T-cell (primary cell): ENCODE measurements around the gene ITPR2. TPM values are rescaled to one million over a fixed set of nuclear protein-coding genes. Genes with fewer than 3 reads are reported as not detected.
"Not testable (repeated sequence)": the region's sequence is repeated elsewhere in the genome, so short reads cannot be mapped to it uniquely, and the experiment has no call there.

Experiments
- ATAC-seq, 4 experiments: fragments of 200-7000 bp in 3 of 4; fragments of 150-1000 bp in 1 of 4; cut with Tn5 transposase; replicated peaks in 1 of 4; 1 replicate in 3 of 4; 2 replicates in 1 of 4; pipeline ENCODE4 v1.10.0; 2021; ENCODE audit warnings: moderate library complexity in 3 of 4, mild to moderate bottlenecking in 2 of 4, moderate number of reproducible peaks in 1 of 4
- CTCF ChIA-PET, 2 donors: fragments of 300-600 bp; sonication (Branson Sonifier 250); formaldehyde crosslinking; loops; one replicate each; lab custom pipeline; 2022; ENCODE audit warnings: antibody characterized with exemption in 2 of 2; lab: Charles Lee
- POLR2A ChIA-PET, 2 donors: fragments of 300-600 bp; sonication (Branson Sonifier 250); formaldehyde crosslinking; loops; one replicate each; lab custom pipeline; 2022; ENCODE audit warnings: antibody characterized with exemption in 2 of 2; lab: Charles Lee
- DNase-seq, 35 experiments: peaks; one replicate each; pipeline versions ENCODE4 v3.0.0 to v3.0.0-alpha.2; 2013 to 2023
- H3K27ac ChIP-seq: one replicate; pipeline ENCODE4 v1.5.1; 2013; ENCODE audit warnings: low read length
- H3K27me3 ChIP-seq, 2 experiments: replicated peaks in 1 of 2; 1 replicate in 1 of 2; 2 replicates in 1 of 2; pipeline versions ENCODE4 v1.6.1 to v1.7.0; 2013; ENCODE audit warnings: low read length in 1 of 2, mixed read lengths in 1 of 2; ENCODE audit not compliant: control insufficient read depth in 2 of 2, insufficient read depth in 2 of 2; ENCODE audit errors: extremely low read depth in 1 of 2
- H3K36me3 ChIP-seq, 2 donors: 1 replicate in 1 of 2; 2 replicates in 1 of 2; pipeline versions ENCODE4 v1.6.1 to v1.7.0; 2013; ENCODE audit warnings: low read length in 1 of 2; ENCODE audit not compliant: control insufficient read depth in 2 of 2, insufficient read depth in 1 of 2; ENCODE audit errors: extremely low read depth in 1 of 2
- H3K4me1 ChIP-seq, 2 experiments: 1 replicate in 1 of 2; 2 replicates in 1 of 2; pipeline versions ENCODE4 v1.6.1 to v1.7.0; 2013; ENCODE audit warnings: low read length in 2 of 2, mixed read lengths in 1 of 2; ENCODE audit not compliant: insufficient read depth in 2 of 2, control insufficient read depth in 1 of 2; ENCODE audit errors: extremely low read depth in 1 of 2
- H3K4me3 ChIP-seq, 2 donors: 1 replicate in 1 of 2; 2 replicates in 1 of 2; pipeline versions ENCODE4 v1.5.1 to v1.7.0; 2013; ENCODE audit warnings: mild to moderate bottlenecking in 2 of 2, low read length in 1 of 2, moderate library complexity in 1 of 2; ENCODE audit not compliant: control insufficient read depth in 1 of 2; ENCODE audit errors: extremely low read depth in 1 of 2
- H3K9me3 ChIP-seq: 2 replicates; pipeline ENCODE4 v1.7.0; 2013
- H3K27ac Mint-ChIP-seq, 2 donors: one replicate each; pipeline ENCODE4 v1.8.0; 2020 to 2021; ENCODE audit warnings: mild to moderate bottlenecking in 2 of 2, mixed read lengths in 2 of 2
- H3K27me3 Mint-ChIP-seq, 2 donors: one replicate each; pipeline ENCODE4 v1.8.0; 2021 to 2022; ENCODE audit warnings: mixed read lengths in 2 of 2
- H3K36me3 Mint-ChIP-seq: one replicate; pipeline ENCODE4 v1.8.0; 2021; ENCODE audit warnings: mixed read lengths
- H3K4me1 Mint-ChIP-seq, 3 donors: one replicate each; pipeline ENCODE4 v1.8.0; 2020 to 2022; ENCODE audit warnings: mixed read lengths in 3 of 3, mild to moderate bottlenecking in 1 of 3
- H3K4me3 Mint-ChIP-seq, 3 donors: one replicate each; pipeline ENCODE4 v1.8.0; 2020 to 2022; ENCODE audit warnings: mild to moderate bottlenecking in 3 of 3, mixed read lengths in 3 of 3, moderate library complexity in 3 of 3
- H3K9me3 Mint-ChIP-seq, 3 donors: one replicate each; pipeline ENCODE4 v1.8.0; 2020 to 2022; ENCODE audit warnings: mixed read lengths in 3 of 3
- WGBS: methylation state at CpG from one replicate; pipeline ENCODE4 v1.1.5; 2013; ENCODE audit warnings: missing lambda C conversion rate; ENCODE audit not compliant: insufficient coverage; 5-methylcytosine and 5-hydroxymethylcytosine counted together
- total RNA-seq, 35 experiments: library from RNA in 6 of 35; stranded (reverse) in 6 of 35; fragments of 120-200 nt in 1 of 35; gene quantifications; one replicate each; pipeline versions ENCODE4 v1.2.1 to v1.2.4 and lab custom pipeline; 2013 to 2026

The ITPR2 gene
- total RNA-seq, 5 donors from 2014 or later (not counting 1 experiment from before 2014, with no cell fraction given), result 38.8 to 52.5 (median 44.5) TPM

- H3K27ac Mint-ChIP-seq, H3K4me3 Mint-ChIP-seq, H3K9me3 ChIP-seq, CTCF ChIA-PET, DNase-seq, H3K36me3 ChIP-seq, H3K4me1 ChIP-seq, ATAC-seq, H3K27ac ChIP-seq, H3K9me3 Mint-ChIP-seq, H3K27me3 Mint-ChIP-seq, POLR2A ChIA-PET, H3K4me1 Mint-ChIP-seq, H3K4me3 ChIP-seq, H3K27me3 ChIP-seq: not testable (repeated sequence)
- peaks cover 64% of the 10 kb centered on the region for H3K36me3 Mint-ChIP-seq
- WGBS, result 100% methylated on average over 1 of the region's 3 CpGs
These were observed 49.1 kb downstream of the ITPR2 start for GRCh38 chr12:26783816-26784379.

- Mint-ChIP-seq H3K27me3 (no peaks in the 10 kb centered on the region), H3K4me3 (no peak overlapping the region), H3K27ac (no peak overlapping the region), H3K4me1 (peaks cover 0 to 3% (median 0%) of the 10 kb centered on the region in 3 donors), H3K36me3 (peaks cover 62% of the 10 kb centered on the region), H3K9me3 (peaks cover 5 to 11% (median 5%) of the 10 kb centered on the region in 3 donors)
- Histone ChIP-seq H3K4me1 (no peaks in the 10 kb centered on the region), H3K4me3 (no peak overlapping the region), H3K27me3 (no peaks in the 10 kb centered on the region), H3K9me3 (no peaks in the 10 kb centered on the region), H3K36me3 (no peaks in the 10 kb centered on the region), H3K27ac (no peak overlapping the region)
- ChIA-PET CTCF (no interaction called here), POLR2A (no interaction called here)
- DNase-seq, result no peak
- WGBS, result no CpG with 5 or more reads among the region's 1 CpG
- ATAC-seq, result no peak
These were observed 49.9 kb downstream of the ITPR2 start for GRCh38 chr12:26783131-26783526.

- H3K4me3 Mint-ChIP-seq, result no peak overlapping the region
- H3K27me3 Mint-ChIP-seq, result no peaks in the 10 kb centered on the region
- ChIA-PET POLR2A (no interaction called here), CTCF (no interaction called here)
- H3K27me3 ChIP-seq, result no peaks in the 10 kb centered on the region
- DNase-seq, result no peak
- 100% methylated on average over 1 of the region's 3 CpGs for WGBS
- H3K9me3 ChIP-seq, result no peaks in the 10 kb centered on the region
- no peak overlapping the region for H3K27ac ChIP-seq
- no peak overlapping the region for H3K4me3 ChIP-seq
- no peaks in the 10 kb centered on the region for H3K36me3 ChIP-seq
- H3K27ac Mint-ChIP-seq, result no peak overlapping the region
- H3K36me3 Mint-ChIP-seq, result peaks cover 65% of the 10 kb centered on the region
- H3K9me3 Mint-ChIP-seq, result peaks cover 5 to 11% (median 7%) of the 10 kb centered on the region in 3 donors
- ATAC-seq, result no peak
- H3K4me1 Mint-ChIP-seq, result peaks cover 0 to 3% (median 0%) of the 10 kb centered on the region in 3 donors
- H3K4me1 ChIP-seq, result no peaks in the 10 kb centered on the region
These were observed 50.4 kb downstream of the ITPR2 start for GRCh38 chr12:26782372-26783130.

GRCh38 chr12:26780656-26781055, 52.3 kb downstream of the ITPR2 start:
- H3K4me1 ChIP-seq, CTCF ChIA-PET, H3K27ac ChIP-seq, H3K4me3 Mint-ChIP-seq, H3K4me1 Mint-ChIP-seq, H3K36me3 ChIP-seq, H3K27me3 Mint-ChIP-seq, POLR2A ChIA-PET, H3K27ac Mint-ChIP-seq, ATAC-seq, DNase-seq, H3K9me3 ChIP-seq, H3K4me3 ChIP-seq, H3K27me3 ChIP-seq: not testable (repeated sequence)
- 100% methylated on average over 1 of the region's 2 CpGs for WGBS
- Mint-ChIP-seq H3K36me3 (peaks cover 64% of the 10 kb centered on the region), H3K9me3 (peaks cover 5 to 26% (median 12%) of the 10 kb centered on the region in 3 donors)

GRCh38 chr12:26778173-26778775, 54.7 kb downstream of the ITPR2 start:
- WGBS, result 100% methylated on average over 4 of the region's 5 CpGs
- POLR2A ChIA-PET, result not testable (repeated sequence)

GRCh38 chr12:26777236-26777635, 55.8 kb downstream of the ITPR2 start:
- Mint-ChIP-seq H3K9me3 (peaks cover 5 to 26% (median 12%) of the 10 kb centered on the region in 3 donors), H3K4me1 (peaks cover 3 to 10% (median 5%) of the 10 kb centered on the region in 3 donors), H3K4me3 (no peak overlapping the region), H3K36me3 (peaks cover 68% of the 10 kb centered on the region), H3K27me3 (no peaks in the 10 kb centered on the region), H3K27ac (no peak overlapping the region)
- ChIA-PET CTCF (no interaction called here), POLR2A (no interaction called here)
- Histone ChIP-seq H3K4me1 (no peaks in the 10 kb centered on the region), H3K27ac (no peak overlapping the region), H3K27me3 (no peaks in the 10 kb centered on the region), H3K9me3 (no peaks in the 10 kb centered on the region), H3K36me3 (no peaks in the 10 kb centered on the region), H3K4me3 (no peak overlapping the region)
- DNase-seq (no peak), ATAC-seq (no peak)
- 100% methylated on average over 1 of the region's 3 CpGs for WGBS

More at GRCh38 chr12:26778173-26778775, 54.7 kb downstream of the ITPR2 start:
- H3K36me3 ChIP-seq, H3K4me3 Mint-ChIP-seq, H3K4me3 ChIP-seq, H3K9me3 ChIP-seq, DNase-seq, H3K27ac Mint-ChIP-seq, H3K4me1 ChIP-seq, ATAC-seq, H3K27ac ChIP-seq, H3K27me3 Mint-ChIP-seq, H3K27me3 ChIP-seq, CTCF ChIA-PET: not testable (repeated sequence)
- Mint-ChIP-seq H3K4me1 (peaks cover 0 to 10% (median 5%) of the 10 kb centered on the region in 3 donors), H3K9me3 (peaks cover 5 to 26% (median 12%) of the 10 kb centered on the region in 3 donors), H3K36me3 (peaks cover 74% of the 10 kb centered on the region)
